DOHH2 (cell line): ENCODE data around the gene EMSY.

Experiments used
- H3F3A ChIP-seq: fragments of 200-600 bp; sonication (generic), shearing (Covaris generic); 2 replicates; pipeline ENCODE4 v1.6.0; 2016; ENCODE audit warnings: antibody characterized with exemption, mild to moderate bottlenecking; ENCODE audit not compliant: control insufficient read depth, insufficient read depth
- H3K27ac ChIP-seq: fragments of 200-600 bp; sonication (generic); 2 replicates; pipeline ENCODE4 v1.5.1; 2014; ENCODE audit warnings: low read depth, mild to moderate bottlenecking, low read length, moderate library complexity
- H3K27me3 ChIP-seq: fragments of 200-600 bp; sonication (generic); 2 replicates; pipeline ENCODE4 v1.6.1; 2014; ENCODE audit warnings: mild to moderate bottlenecking, low read length, mixed read lengths; ENCODE audit not compliant: control insufficient read depth
- H3K36me3 ChIP-seq: fragments of 200-600 bp; sonication (generic); 2 replicates; pipeline ENCODE4 v1.6.1; 2014; ENCODE audit warnings: mild to moderate bottlenecking, low read length, moderate library complexity, mixed read lengths; ENCODE audit not compliant: control insufficient read depth
- H3K4me1 ChIP-seq: fragments of 200-600 bp; sonication (generic); 2 replicates; pipeline ENCODE4 v1.6.1; 2014; ENCODE audit warnings: mild to moderate bottlenecking, low read length, mixed read lengths; ENCODE audit not compliant: control insufficient read depth
- H3K4me2 ChIP-seq: fragments of 200-600 bp; sonication (generic); 2 replicates; pipeline ENCODE4 v1.6.0; 2014; ENCODE audit warnings: mild to moderate bottlenecking, low read length, moderate library complexity
- H3K4me3 ChIP-seq: fragments of 200-600 bp; sonication (generic); 2 replicates; pipeline ENCODE4 v1.5.1; 2014; ENCODE audit warnings: mild to moderate bottlenecking, low read length, mixed read lengths
- H3K79me2 ChIP-seq: fragments of 200-600 bp; sonication (generic); 2 replicates; pipeline ENCODE4 v1.6.1; 2014; ENCODE audit warnings: mild to moderate bottlenecking, low read length, mixed read lengths; ENCODE audit not compliant: control insufficient read depth
- H3K9me2 ChIP-seq: fragments of 200-600 bp; sonication (generic); replicated peaks from 2 replicates; pipeline ENCODE4 v1.6.1; 2014; ENCODE audit warnings: mild to moderate bottlenecking, low read length, mixed read lengths; ENCODE audit not compliant: control insufficient read depth
- H3K9me3 ChIP-seq: fragments of 200-600 bp; sonication (generic); 2 replicates; pipeline ENCODE4 v1.6.1; 2014; ENCODE audit warnings: antibody characterized with exemption, low read length, mixed read lengths; ENCODE audit not compliant: control insufficient read depth, insufficient read depth
- H4K20me1 ChIP-seq: fragments of 200-600 bp; sonication (generic); 2 replicates; pipeline ENCODE4 v1.6.0; 2014; ENCODE audit warnings: low read depth, mild to moderate bottlenecking, antibody characterized with exemption, low read length, moderate library complexity; ENCODE audit not compliant: control insufficient read depth, insufficient read depth
- CTCF ChIP-seq: fragments of 200-600 bp; sonication (generic); IDR thresholded peaks from one replicate; pipeline ENCODE4 v1.5.1; 2014; ENCODE audit warnings: antibody characterized with exemption, mild to moderate bottlenecking, low read depth, low read length; ENCODE audit not compliant: poor library complexity, severe bottlenecking
- EZH2phosphoT487 ChIP-seq: fragments of 200-600 bp; sonication (generic); IDR thresholded peaks from 2 replicates; pipeline ENCODE4 v1.6.1; 2017; ENCODE audit warnings: borderline replicate concordance, mild to moderate bottlenecking, antibody characterized with exemption, low read length, moderate library complexity, mixed read lengths

Gene EMSY

GRCh38 chr11:76448506-76448905, 3.7 kb downstream of the EMSY start:
- Histone ChIP-seq H3K9me3 (no peaks in the 10 kb centered on the region), H3K4me3 (no peak overlapping the region), H3K27ac (no peak overlapping the region), H3F3A (no peaks in the 10 kb centered on the region), H3K36me3 (peaks cover 76% of the 10 kb centered on the region), H3K79me2 (peaks cover 48% of the 10 kb centered on the region), H3K4me2 (no peak overlapping the region), H3K27me3 (no peaks in the 10 kb centered on the region), H3K4me1 (peaks cover 7% of the 10 kb centered on the region), H3K9me2 (no peaks in the 10 kb centered on the region), H4K20me1 (peaks cover 9% of the 10 kb centered on the region)
- no peak for TF ChIP-seq EZH2phosphoT487
- TF ChIP-seq CTCF, result no peak

DNA sequence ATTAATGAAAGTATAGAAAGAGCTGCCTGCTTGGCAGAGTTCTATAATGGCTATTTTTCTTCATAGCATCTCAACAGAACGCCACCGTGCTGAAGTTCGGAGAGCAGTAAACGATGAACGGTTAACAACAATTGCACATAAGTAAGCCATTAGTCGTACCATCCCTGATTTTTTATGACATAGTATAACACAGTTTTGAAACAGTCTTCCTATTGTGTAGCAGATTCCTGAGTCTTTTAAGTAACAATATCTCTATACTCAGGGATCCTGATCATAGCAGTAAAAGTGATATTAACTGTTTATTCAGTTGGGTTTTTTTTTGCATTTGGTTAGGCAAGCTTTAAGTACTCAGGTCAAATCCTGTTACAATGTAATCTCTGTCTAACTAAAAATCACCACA, 8.4 kb downstream of the EMSY start:
- H3K4me3 ChIP-seq, result no peak overlapping the region

GRCh38 chr11:76455331-76455730, 10.5 kb downstream of the EMSY start:
- Histone ChIP-seq H3K36me3 (peaks cover 64% of the 10 kb centered on the region), H4K20me1 (no peaks in the 10 kb centered on the region), H3K4me3 (no peak overlapping the region), H3K9me2 (no peaks in the 10 kb centered on the region), H3K4me2 (no peak overlapping the region), H3F3A (no peaks in the 10 kb centered on the region), H3K79me2 (no peaks in the 10 kb centered on the region), H3K27ac (no peak overlapping the region), H3K9me3 (no peaks in the 10 kb centered on the region), H3K4me1 (no peaks in the 10 kb centered on the region), H3K27me3 (no peaks in the 10 kb centered on the region)
- no peak for TF ChIP-seq CTCF
- TF ChIP-seq EZH2phosphoT487, result no peak

More for the DNA sequence above, 8.4 kb downstream of the EMSY start:
- Histone ChIP-seq H3K9me2 (no peaks in the 10 kb centered on the region), H3K9me3 (no peaks in the 10 kb centered on the region), H3K4me1 (no peaks in the 10 kb centered on the region), H3K27ac (no peak overlapping the region), H3K36me3 (peaks cover 64% of the 10 kb centered on the region), H3K79me2 (peaks cover 7% of the 10 kb centered on the region; the same call in 1 of the 2 replicates), H3K4me2 (no peak overlapping the region), H4K20me1 (no peaks in the 10 kb centered on the region), H3F3A (no peaks in the 10 kb centered on the region), H3K27me3 (no peaks in the 10 kb centered on the region)
- TF ChIP-seq EZH2phosphoT487, result no peak
- TF ChIP-seq CTCF, result no peak
